Measurements from ENCODE around the gene NECTIN4. TPM values are rescaled to one million over a fixed set of nuclear protein-coding genes. Genes with fewer than 3 reads are reported as not detected.
"Not testable (repeated sequence)": the region's sequence is repeated elsewhere in the genome, so short reads cannot be mapped to it uniquely, and the experiment has no call there.

The NECTIN4 gene
- total RNA-seq, 2 donors from 2014 or later, result not detected

DNA sequence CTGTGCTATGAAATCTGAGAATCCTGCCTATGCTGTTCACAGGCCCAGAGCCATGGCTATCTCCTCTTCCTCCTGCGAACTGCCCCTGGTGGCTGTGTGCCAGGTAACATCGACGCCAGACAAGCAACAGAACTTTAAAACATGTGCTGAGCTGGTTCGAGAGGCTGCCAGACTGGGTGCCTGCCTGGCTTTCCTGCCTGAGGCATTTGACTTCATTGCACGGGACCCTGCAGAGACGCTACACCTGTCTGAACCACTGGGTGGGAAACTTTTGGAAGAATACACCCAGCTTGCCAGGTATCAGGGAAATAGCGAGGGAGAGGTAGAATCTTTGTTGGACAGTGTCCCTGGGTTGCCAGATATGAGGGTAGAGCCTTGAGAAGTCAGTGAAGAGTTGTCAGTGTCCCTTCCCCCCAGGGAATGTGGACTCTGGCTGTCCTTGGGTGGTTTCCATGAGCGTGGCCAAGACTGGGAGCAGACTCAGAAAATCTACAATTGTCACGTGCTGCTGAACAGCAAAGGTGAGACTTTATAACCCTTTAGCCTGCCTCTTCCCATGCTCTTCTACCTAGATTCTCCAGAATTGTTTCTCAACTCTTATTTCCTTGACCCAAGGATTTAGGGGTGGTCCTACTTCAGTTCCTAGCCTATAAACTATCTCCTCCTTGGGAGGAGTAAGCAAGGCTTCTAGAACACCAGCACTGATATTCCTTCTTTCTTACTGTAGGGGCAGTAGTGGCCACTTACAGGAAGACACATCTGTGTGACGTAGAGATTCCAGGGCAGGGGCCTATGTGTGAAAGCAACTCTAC, 29.9 kb upstream of the NECTIN4 start:
- no peaks in the 10 kb centered on the region for H3K27me3 Mint-ChIP-seq
- peaks cover 1% of the 10 kb centered on the region for H3K36me3 Mint-ChIP-seq (ENCODE audit: low read depth)
- peak overlapping the region; percentile 97 for H3K4me3 Mint-ChIP-seq
- no peaks in the 10 kb centered on the region for H3K9me3 ChIP-seq (ENCODE audit: control insufficient read depth, low read length, poor library complexity, severe bottlenecking)
- peak; percentile 69 for ATAC-seq
- peak in 2 of 3 donors; percentile 21 to 44 for DNase-seq
- peaks cover 33% of the 10 kb centered on the region for H3K4me1 Mint-ChIP-seq
- H3K27ac Mint-ChIP-seq, result peak overlapping the region; percentile 94

DNA sequence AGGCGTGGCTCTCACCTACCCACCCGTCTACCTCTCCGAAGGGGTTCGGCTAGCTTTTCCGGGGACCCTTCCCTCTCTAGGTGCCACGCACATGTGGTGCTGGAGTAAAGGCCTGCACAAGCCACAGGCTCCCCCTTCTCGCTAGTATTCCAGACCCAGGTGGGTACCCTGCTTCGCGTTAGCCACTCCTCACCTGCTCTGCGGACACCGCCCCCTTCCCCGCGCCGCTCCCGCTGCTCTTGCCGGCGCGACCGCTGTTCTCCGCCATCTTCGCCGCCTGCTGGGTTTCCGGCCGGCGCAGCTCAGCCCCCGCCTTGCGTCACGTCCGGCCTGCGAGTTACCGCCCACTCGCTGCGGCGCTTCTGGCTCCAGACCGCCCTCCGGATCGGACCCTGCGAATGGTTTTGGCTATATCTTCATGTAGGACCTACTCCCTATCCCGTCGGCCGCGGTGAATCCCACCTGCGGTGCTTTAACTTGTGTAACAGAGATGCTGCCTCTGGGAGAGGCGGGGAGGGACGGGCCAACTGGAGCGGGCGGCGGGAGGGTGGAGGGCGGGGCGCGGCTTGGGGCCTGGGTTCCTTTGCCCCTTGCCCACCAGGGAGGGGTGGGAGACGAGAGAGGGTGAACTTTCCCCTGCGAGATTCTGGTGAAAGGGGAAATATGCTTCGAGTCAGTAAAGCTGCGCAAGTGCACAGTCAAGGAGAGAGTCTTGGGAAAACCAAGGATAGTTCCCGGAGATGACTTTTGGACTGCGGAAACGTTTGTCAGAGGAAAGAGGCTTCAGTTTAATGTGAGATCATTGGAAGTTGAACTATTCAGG, 28.6 kb upstream of the NECTIN4 start, which contains the start of the genes NIT1 and PFDN2:
Gene NIT1 (plus strand): TSS at position 347 of the 823 bp plus-strand sequence. CDS start 72 bp downstream, at position 419.
Gene PFDN2 (minus strand): TSS at position 279 of the 823 bp plus-strand sequence. CDS start 11 bp downstream, at position 268.
- Mint-ChIP-seq H3K27ac (peak within 1 kb of the TSS; percentile 94), H3K36me3 (ENCODE audit: low read depth) (peaks cover 3% of the 10 kb centered on the region), H3K4me3 (peak within 1 kb of the TSS; percentile 97), H3K4me1 (peaks cover 42% of the 10 kb centered on the region), H3K27me3 (no peaks in the 10 kb centered on the region)
- ATAC-seq (peak; percentile 83), DNase-seq (peak; percentile 75 to 81 (median 79))
- H3K9me3 ChIP-seq (ENCODE audit: control insufficient read depth, low read length, poor library complexity, severe bottlenecking), result no peaks in the 10 kb centered on the region

DNA sequence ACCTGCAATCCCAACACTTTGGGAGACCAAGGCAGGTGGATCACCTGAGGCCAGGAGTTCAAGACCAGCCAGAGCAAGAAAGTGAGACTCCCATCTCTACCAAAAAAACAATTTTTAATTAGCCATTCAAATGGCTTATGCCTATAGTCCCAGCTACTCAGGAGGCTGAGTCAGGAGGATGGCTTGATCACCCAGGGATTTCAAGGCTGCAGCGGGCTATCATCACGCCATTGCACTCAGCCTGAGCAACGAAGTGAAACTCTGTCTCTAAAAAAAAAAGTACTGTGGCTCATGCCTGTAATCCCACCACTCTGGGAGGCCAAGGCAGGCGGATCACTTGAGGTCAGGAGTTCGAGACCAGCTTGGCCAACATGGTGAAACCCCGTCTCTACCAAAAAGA, 26.6 kb upstream of the NECTIN4 start:
- H3K9me3 ChIP-seq (ENCODE audit: control insufficient read depth, low read length, poor library complexity, severe bottlenecking); H3K27me3 Mint-ChIP-seq; ATAC-seq; DNase-seq; H3K36me3 Mint-ChIP-seq (ENCODE audit: low read depth): not testable (repeated sequence)
- Mint-ChIP-seq H3K4me3 (peak overlapping the region; percentile 53), H3K4me1 (peaks cover 51% of the 10 kb centered on the region), H3K27ac (peak overlapping the region; percentile 94)

- Mint-ChIP-seq H3K27me3 (no peaks in the 10 kb centered on the region), H3K36me3 (ENCODE audit: low read depth) (peaks cover 3% of the 10 kb centered on the region), H3K4me3 (no peak overlapping the region), H3K27ac (peak overlapping the region; percentile 84), H3K4me1 (peaks cover 49% of the 10 kb centered on the region)
- ATAC-seq (no peak), DNase-seq (no peak)
- no peaks in the 10 kb centered on the region for H3K9me3 ChIP-seq (ENCODE audit: control insufficient read depth, low read length, poor library complexity, severe bottlenecking)
Observed at GRCh38 chr1:161115132-161115711, 25.9 kb upstream of the NECTIN4 start.

DNA sequence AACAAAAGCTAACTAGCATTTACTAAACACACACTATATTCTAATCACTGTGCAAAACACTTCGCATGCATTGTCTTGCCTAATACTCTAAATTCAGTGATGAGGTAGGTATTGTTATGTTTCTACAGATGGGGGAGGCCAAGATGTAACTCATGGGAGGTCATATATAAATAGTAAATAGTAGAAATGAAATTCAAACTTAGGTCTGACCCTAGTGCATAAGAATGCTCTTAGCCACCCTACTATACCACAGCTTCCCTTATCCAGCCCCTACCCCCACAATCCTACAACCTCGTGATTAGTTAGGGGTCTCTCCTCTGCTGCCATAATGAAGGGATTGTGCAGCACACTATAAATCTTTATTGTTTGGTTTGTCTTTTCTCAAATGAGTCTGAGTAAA, 25.2 kb upstream of the NECTIN4 start:
- ATAC-seq (no peak), DNase-seq (no peak)
- peaks cover 45% of the 10 kb centered on the region for H3K4me1 Mint-ChIP-seq
- H3K36me3 Mint-ChIP-seq (ENCODE audit: low read depth), result peaks cover 3% of the 10 kb centered on the region
- H3K27ac Mint-ChIP-seq, result peak overlapping the region; percentile 84
- no peak overlapping the region for H3K4me3 Mint-ChIP-seq
- H3K27me3 Mint-ChIP-seq, result no peaks in the 10 kb centered on the region
- no peaks in the 10 kb centered on the region for H3K9me3 ChIP-seq (ENCODE audit: control insufficient read depth, low read length, poor library complexity, severe bottlenecking)

- DNase-seq, result no peak
- Mint-ChIP-seq H3K4me3 (no peak overlapping the region), H3K4me1 (peaks cover 41% of the 10 kb centered on the region), H3K27ac (peak overlapping the region; percentile 84), H3K27me3 (no peaks in the 10 kb centered on the region), H3K36me3 (ENCODE audit: low read depth) (peaks cover 4% of the 10 kb centered on the region)
- no peak for ATAC-seq
- no peaks in the 10 kb centered on the region for H3K9me3 ChIP-seq (ENCODE audit: control insufficient read depth, low read length, poor library complexity, severe bottlenecking)
Observed at GRCh38 chr1:161113915-161114314, 24.6 kb upstream of the NECTIN4 start.

GRCh38 chr1:161111527-161111926, 22.2 kb upstream of the NECTIN4 start:
- DNase-seq (no peak), ATAC-seq (no peak)
- no peaks in the 10 kb centered on the region for H3K9me3 ChIP-seq (ENCODE audit: control insufficient read depth, low read length, poor library complexity, severe bottlenecking)
- no peak overlapping the region for H3K27ac Mint-ChIP-seq
- no peak overlapping the region for H3K4me3 Mint-ChIP-seq
- no peaks in the 10 kb centered on the region for H3K27me3 Mint-ChIP-seq
- peaks cover 33% of the 10 kb centered on the region for H3K4me1 Mint-ChIP-seq
- H3K36me3 Mint-ChIP-seq (ENCODE audit: low read depth), result peaks cover 6% of the 10 kb centered on the region

- H3K36me3 Mint-ChIP-seq (ENCODE audit: low read depth), result peaks cover 6% of the 10 kb centered on the region
- no peaks in the 10 kb centered on the region for H3K27me3 Mint-ChIP-seq
- ATAC-seq (no peak), DNase-seq (no peak)
- H3K27ac Mint-ChIP-seq, result no peak overlapping the region
- peaks cover 30% of the 10 kb centered on the region for H3K4me1 Mint-ChIP-seq
- H3K9me3 ChIP-seq (ENCODE audit: control insufficient read depth, low read length, poor library complexity, severe bottlenecking), result no peaks in the 10 kb centered on the region
- H3K4me3 Mint-ChIP-seq, result no peak overlapping the region
Observed at GRCh38 chr1:161111117-161111516, 21.8 kb upstream of the NECTIN4 start.

DNA sequence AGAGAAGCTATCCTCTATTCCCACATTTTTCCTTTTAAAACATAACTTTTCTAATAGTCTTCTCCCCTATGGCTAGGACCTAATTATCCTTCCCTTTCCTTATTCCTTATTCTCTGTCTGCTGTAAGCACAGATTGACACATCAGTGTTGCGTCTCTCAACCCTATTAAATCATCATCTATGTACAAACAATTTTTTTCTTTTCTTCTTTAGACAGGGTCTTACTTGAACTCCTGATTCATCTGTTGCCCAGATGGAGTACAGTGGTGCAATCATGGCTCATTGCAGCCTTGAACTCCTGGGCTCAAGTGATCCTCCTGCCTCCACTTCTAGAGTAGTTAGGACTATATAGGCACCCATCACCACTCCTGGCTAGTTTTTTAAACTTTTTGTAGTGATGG, 17.1 kb upstream of the NECTIN4 start:
- H3K27me3 Mint-ChIP-seq, result no peaks in the 10 kb centered on the region
- DNase-seq (no peak), ATAC-seq (no peak)
- peak overlapping the region; percentile 89 for H3K27ac Mint-ChIP-seq
- no peaks in the 10 kb centered on the region for H3K9me3 ChIP-seq (ENCODE audit: control insufficient read depth, low read length, poor library complexity, severe bottlenecking)
- peaks cover 9% of the 10 kb centered on the region for H3K36me3 Mint-ChIP-seq (ENCODE audit: low read depth)
- H3K4me1 Mint-ChIP-seq, result peaks cover 10% of the 10 kb centered on the region
- no peak overlapping the region for H3K4me3 Mint-ChIP-seq

- Mint-ChIP-seq H3K36me3 (ENCODE audit: low read depth) (peaks cover 5% of the 10 kb centered on the region), H3K4me3 (no peak overlapping the region), H3K27me3 (no peaks in the 10 kb centered on the region), H3K4me1 (peaks cover 26% of the 10 kb centered on the region), H3K27ac (no peak overlapping the region)
- no peaks in the 10 kb centered on the region for H3K9me3 ChIP-seq (ENCODE audit: control insufficient read depth, low read length, poor library complexity, severe bottlenecking)
- DNase-seq (no peak), ATAC-seq (no peak)
Observed at GRCh38 chr1:161100556-161100955, 11.2 kb upstream of the NECTIN4 start.

DNA sequence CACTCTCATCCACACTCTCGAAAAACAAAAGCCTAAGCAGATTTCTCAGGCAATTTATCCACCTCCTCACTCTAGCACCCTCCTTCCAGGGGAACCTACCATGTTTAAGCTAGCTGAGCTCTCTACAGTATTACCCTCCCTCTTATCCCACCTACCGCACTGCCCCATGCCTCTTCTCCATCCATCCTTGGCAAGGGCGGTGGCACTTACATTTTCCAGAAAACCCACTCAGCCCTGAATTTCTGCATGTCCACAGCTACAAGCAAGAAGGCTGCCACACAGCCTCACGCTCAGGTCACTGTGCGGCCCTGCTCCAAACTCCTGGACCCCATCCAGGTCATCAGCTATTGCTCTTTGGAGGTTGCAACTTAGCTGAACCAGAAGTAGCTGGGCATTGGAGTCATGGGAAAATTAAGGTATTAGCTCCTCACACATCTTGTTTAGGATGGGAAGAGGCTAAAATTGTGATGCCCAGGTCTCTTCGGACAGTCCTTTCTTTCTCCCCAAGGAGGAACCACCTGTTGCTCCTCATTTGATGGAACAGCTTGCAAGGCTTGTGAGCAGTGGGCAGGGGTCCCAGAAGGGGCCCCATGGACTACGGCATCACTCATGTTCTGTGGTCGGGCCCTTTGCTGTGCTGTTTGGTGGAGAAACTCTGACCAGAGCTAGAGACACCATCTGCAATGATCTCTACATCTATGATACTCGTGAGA, 9.9 kb upstream of the NECTIN4 start:
- no peaks in the 10 kb centered on the region for H3K9me3 ChIP-seq (ENCODE audit: control insufficient read depth, low read length, poor library complexity, severe bottlenecking)
- H3K4me3 Mint-ChIP-seq, result peak overlapping the region; percentile 86
- peaks cover 3% of the 10 kb centered on the region for H3K36me3 Mint-ChIP-seq (ENCODE audit: low read depth)
- H3K27me3 Mint-ChIP-seq, result no peaks in the 10 kb centered on the region
- ATAC-seq (no peak), DNase-seq (no peak)
- H3K27ac Mint-ChIP-seq, result peak overlapping the region; percentile 97
- H3K4me1 Mint-ChIP-seq, result peaks cover 22% of the 10 kb centered on the region

- H3K27me3 Mint-ChIP-seq, result no peaks in the 10 kb centered on the region
- H3K9me3 ChIP-seq (ENCODE audit: control insufficient read depth, low read length, poor library complexity, severe bottlenecking), result no peaks in the 10 kb centered on the region
- peaks cover 3% of the 10 kb centered on the region for H3K36me3 Mint-ChIP-seq (ENCODE audit: low read depth)
- H3K4me1 Mint-ChIP-seq, result peaks cover 22% of the 10 kb centered on the region
- DNase-seq (peak; percentile 47 to 68 (median 56)), ATAC-seq (peak; percentile 79)
- H3K27ac Mint-ChIP-seq, result peak within 1 kb of the TSS; percentile 97
- peak within 1 kb of the TSS; percentile 86 for H3K4me3 Mint-ChIP-seq
Observed at GRCh38 chr1:161098210-161099068, 9.1 kb upstream of the NECTIN4 start, which contains the start of gene KLHDC9. TSS of gene KLHDC9 (plus strand) at chr1:161098361. CDS start at chr1:161098536, 175 bp downstream.

All from T-helper 17 cell (primary cell).